Mammary epithelial cell (primary cell): ENCODE data around the gene ZBTB46.

Experiments
- CTCF ChIP-seq, 2 donors: IDR thresholded peaks in 1 of 2; conservative IDR thresholded peaks in 1 of 2; 2 replicates each; pipeline ENCODE4 v1.5.1; 2011 to 2012; ENCODE audit warnings: inconsistent platforms in 2 of 2, low read length in 2 of 2, mild to moderate bottlenecking in 2 of 2, control low read depth in 1 of 2, low read depth in 1 of 2; ENCODE audit not compliant: insufficient read depth in 1 of 2; ENCODE audit errors: extremely low read depth in 1 of 2
- EZH2 ChIP-seq: IDR thresholded peaks from 2 replicates; pipeline ENCODE4 v1.6.1; 2012; ENCODE audit warnings: low read length, inconsistent platforms, borderline replicate concordance

GRCh38 chr20:63864545-63864977, 33.5 kb upstream of the ZBTB46 start:
- TF ChIP-seq CTCF (conservative IDR thresholded peaks at IDR 0.05 in 1 of 2, IDR thresholded peaks at IDR 0.05 in 1 of 2; ENCODE audit: extremely low read depth in 1 of 2, insufficient read depth in 1 of 2, low read depth in 1 of 2, low read length in 2 of 2) (no peak), EZH2 (no peak)
